Measurements from ENCODE around the gene TGM5.

GRCh38 chr15:43249236-43249635 is 17.5 kb downstream of the TGM5 start:
- no peak for TF ChIP-seq POLR2A (IDR thresholded peaks at IDR 0.05; ENCODE audit: extremely low read depth, insufficient read length)
- no peak for TF ChIP-seq CTCF (IDR thresholded peaks at IDR 0.05; ENCODE audit: low read depth, low read length)
- no peak for TF ChIP-seq MAX (IDR thresholded peaks at IDR 0.05; ENCODE audit: low read depth, low read length)
